Naive thymus-derived CD4-positive, alpha-beta T cell (primary cell): ENCODE measurements around the gene CDC25C. TPM values are rescaled to one million over a fixed set of nuclear protein-coding genes. Genes with fewer than 3 reads are reported as not detected.

ENCODE experiments used
- ATAC-seq: fragments of 150-1000 bp; cut with Tn5 transposase; 2 replicates; pipeline ENCODE4 v1.10.0; 2021; ENCODE audit warnings: mild to moderate bottlenecking, moderate library complexity
- CTCF ChIA-PET: fragments of 350-600 bp; sonication (Branson Sonifier 250); formaldehyde crosslinking; loops from one replicate; lab custom pipeline; 2021; ENCODE audit warnings: antibody characterized with exemption; lab: Charles Lee
- POLR2A ChIA-PET: fragments of 350-600 bp; sonication (Branson Sonifier 250); formaldehyde crosslinking; loops from one replicate; lab custom pipeline; 2021; ENCODE audit warnings: antibody characterized with exemption, inconsistent platforms; lab: Charles Lee
- DNase-seq, 9 donors: peaks; one replicate each; pipeline versions ENCODE4 v3.0.0 to v3.0.0-alpha.2; 2020 to 2022; ENCODE audit warnings: mixed read lengths in 1 of 9
- H3K27ac ChIP-seq: one replicate; pipeline ENCODE4 v1.7.0; 2013; ENCODE audit warnings: mild to moderate bottlenecking, low read depth, low read length, moderate library complexity
- H3K27me3 ChIP-seq, 2 donors: one replicate each; pipeline ENCODE4 v1.7.0; 2013; ENCODE audit warnings: low read length in 2 of 2, mild to moderate bottlenecking in 2 of 2, moderate library complexity in 2 of 2; ENCODE audit not compliant: control insufficient read depth in 2 of 2, insufficient read depth in 2 of 2
- H3K36me3 ChIP-seq, 3 experiments: 1 replicate in 2 of 3; 2 replicates in 1 of 3; pipeline ENCODE4 v1.7.0; 2013; ENCODE audit warnings: low read length in 3 of 3, mild to moderate bottlenecking in 3 of 3, moderate library complexity in 1 of 3; ENCODE audit not compliant: insufficient read depth in 3 of 3, control insufficient read depth in 2 of 3
- H3K4me1 ChIP-seq, 2 donors: one replicate each; pipeline ENCODE4 v1.7.0; 2013; ENCODE audit warnings: low read length in 2 of 2, mild to moderate bottlenecking in 2 of 2, moderate library complexity in 1 of 2; ENCODE audit not compliant: control insufficient read depth in 2 of 2, insufficient read depth in 2 of 2
- H3K4me3 ChIP-seq: 2 replicates; pipeline ENCODE4 v1.7.0; 2013; ENCODE audit warnings: mild to moderate bottlenecking, low read length
- H3K9me3 ChIP-seq, 3 experiments: 1 replicate in 2 of 3; 2 replicates in 1 of 3; pipeline ENCODE4 v1.7.0; 2013; ENCODE audit warnings: low read length in 3 of 3; ENCODE audit not compliant: control insufficient read depth in 2 of 3
- H3K27ac Mint-ChIP-seq, 9 donors: one replicate each; pipeline ENCODE4 v1.8.0; 2020 to 2022; ENCODE audit warnings: mixed read lengths in 9 of 9, mild to moderate bottlenecking in 8 of 9, moderate library complexity in 5 of 9, inconsistent platforms in 2 of 9
- H3K27me3 Mint-ChIP-seq, 5 donors: one replicate each; pipeline ENCODE4 v1.8.0; 2021 to 2022; ENCODE audit warnings: mixed read lengths in 5 of 5, mild to moderate bottlenecking in 1 of 5
- H3K36me3 Mint-ChIP-seq, 5 donors: one replicate each; pipeline ENCODE4 v1.8.0; 2020 to 2022; ENCODE audit warnings: mixed read lengths in 5 of 5, mild to moderate bottlenecking in 3 of 5, inconsistent platforms in 1 of 5
- H3K4me1 Mint-ChIP-seq, 7 donors: one replicate each; pipeline ENCODE4 v1.8.0; 2020 to 2022; ENCODE audit warnings: mixed read lengths in 7 of 7, mild to moderate bottlenecking in 3 of 7, inconsistent platforms in 1 of 7
- H3K4me3 Mint-ChIP-seq, 10 donors: one replicate each; pipeline ENCODE4 v1.8.0; 2020 to 2022; ENCODE audit warnings: mild to moderate bottlenecking in 10 of 10, mixed read lengths in 10 of 10, moderate library complexity in 6 of 10, inconsistent platforms in 2 of 10
- H3K9me3 Mint-ChIP-seq, 11 donors: one replicate each; pipeline ENCODE4 v1.8.0; 2020 to 2022; ENCODE audit warnings: mixed read lengths in 11 of 11, mild to moderate bottlenecking in 4 of 11, inconsistent platforms in 1 of 11, moderate library complexity in 1 of 11
- intact Hi-C, 2 donors: fragments of 100-400 bp; cut with micrococcal nuclease; formaldehyde crosslinking; loops; one replicate each; pipeline ENCODE4 v1.15.1; 2023
- polyA plus RNA-seq, 2 donors: library from polyadenylated mRNA; unstranded; fragments of 300-500 nt; fragmentation: Illumina TruSeq; gene quantifications; one replicate each; pipeline ENCODE4 v1.2.3, GENCODE V29; 2021
- total RNA-seq, 6 experiments: library from RNA in 5 of 6; stranded (reverse) in 5 of 6; gene quantifications; 1 replicate in 5 of 6; 2 replicates in 1 of 6; pipeline ENCODE4 v1.2.3 and lab custom pipeline; 2021 to 2026

The CDC25C gene
- total and polyA plus RNA-seq, 7 experiments from 2014 or later: 9.8 TPM; not detected in 6

DNA sequence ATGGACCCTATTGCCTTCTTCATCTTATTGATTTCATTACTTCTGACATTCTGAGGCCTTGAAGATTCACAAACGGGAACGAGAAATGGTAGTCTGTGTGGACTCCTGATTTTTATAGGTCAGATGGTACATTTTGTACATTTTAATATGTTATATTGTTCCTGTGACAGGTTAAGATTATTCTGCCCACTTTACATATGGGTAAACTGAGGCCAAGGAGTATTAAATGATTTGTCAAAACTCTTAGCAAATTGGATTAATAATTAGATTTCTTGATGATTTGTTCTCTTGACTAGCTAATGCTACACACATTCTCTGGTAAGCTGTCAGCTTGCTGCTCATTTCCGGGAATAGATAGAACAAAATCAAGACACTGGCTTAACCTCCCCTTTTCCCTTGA, 8.4 kb upstream of the CDC25C start:
- CTCF ChIA-PET: interaction anchor here (0.9 to 8.4 kb wide), 3 partner anchors 8 to 107 kb away, joined by 4 to 117 read pairs (median 5); partner anchors contain the start of gene KDM3B
- Mint-ChIP-seq H3K27me3 (no peaks in the 10 kb centered on the region), H3K9me3 (peaks cover 0 to 5% (median 0%) of the 10 kb centered on the region in 11 donors)

GRCh38 chr5:138339464-138339863, 7.9 kb upstream of the CDC25C start:
- Mint-ChIP-seq H3K36me3 (peaks cover 0 to 20% (median 7%) of the 10 kb centered on the region in 5 donors), H3K9me3 (peaks cover 0 to 5% (median 0%) of the 10 kb centered on the region in 11 donors), H3K4me1 (peaks cover 16 to 43% (median 40%) of the 10 kb centered on the region in 7 donors), H3K4me3 (peak overlapping the region; percentile 77 to 98 (median 94)), H3K27me3 (no peaks in the 10 kb centered on the region), H3K27ac (peak overlapping the region; percentile 86 to 99 (median 92))
- ChIA-PET POLR2A (interaction anchor here (0.6 to 13.8 kb wide), 7 partner anchors 9 to 729 kb away, joined by 3 to 343 read pairs (median 4); partner anchors contain the start of genes CDC23, CDC25C, HSPA9 and KDM3B), CTCF (interaction anchor here (0.9 to 8.4 kb wide), 3 partner anchors 9 to 108 kb away, joined by 4 to 117 read pairs (median 5); partner anchors contain the start of gene KDM3B)
- intact Hi-C loops: loop anchor here (2.0 to 10.0 kb wide), 8 partner anchors 161 to 1835 kb away; partner anchors contain the start of genes SPATA24 (in 2 of the 2), BRD8 (in 1 of the 2), CYSTM1 (in 1 of the 2) and FAM13B (in 1 of the 2)
- no peaks in the 10 kb centered on the region for H3K9me3 ChIP-seq
- no peaks in the 10 kb centered on the region for H3K27me3 ChIP-seq
- peak overlapping the region; percentile 86 for H3K4me3 ChIP-seq
- peaks cover 0 to 25% (median 6%) of the 10 kb centered on the region in 3 experiments for H3K36me3 ChIP-seq
- H3K27ac ChIP-seq: peak overlapping the region; percentile 95
- H3K4me1 ChIP-seq: peaks cover 17 to 25% of the 10 kb centered on the region in 2 donors
- DNase-seq (no peak), ATAC-seq (no peak)

More for the DNA sequence above, 8.4 kb upstream of the CDC25C start:
- ATAC-seq: no peak
- no peaks in the 10 kb centered on the region for H3K9me3 ChIP-seq
- POLR2A ChIA-PET: interaction anchor here (3.1 to 13.8 kb wide), 3 partner anchors 9 to 236 kb away, joined by 15 to 343 read pairs (median 21); partner anchors contain the start of genes CDC25C, HSPA9 and KDM3B
- intact Hi-C loops: no loop called here
- Mint-ChIP-seq H3K4me1 (peaks cover 16 to 43% (median 40%) of the 10 kb centered on the region in 7 donors), H3K27ac (peak overlapping the region in 8 of 9 donors; percentile 52 to 99 (median 89)), H3K4me3 (peak overlapping the region; percentile 77 to 98 (median 94)), H3K36me3 (peaks cover 0 to 25% (median 12%) of the 10 kb centered on the region in 5 donors)
- peaks cover 17 to 25% of the 10 kb centered on the region in 2 donors for H3K4me1 ChIP-seq
- no peak overlapping the region for H3K27ac ChIP-seq
- H3K36me3 ChIP-seq: peaks cover 0 to 31% (median 6%) of the 10 kb centered on the region in 3 experiments
- DNase-seq: no peak
- H3K27me3 ChIP-seq: no peaks in the 10 kb centered on the region
- H3K4me3 ChIP-seq: peak overlapping the region; percentile 86

GRCh38 chr5:138339091-138339456, 7.5 kb upstream of the CDC25C start:
- DNase-seq (peak in 1 of 9 donors; percentile 7), ATAC-seq (no peak)
- intact Hi-C loops: loop anchor here (2.0 to 10.0 kb wide), 8 partner anchors 160 to 1836 kb away; partner anchors contain the start of genes SPATA24 (in 2 of the 2), BRD8 (in 1 of the 2), CYSTM1 (in 1 of the 2) and FAM13B (in 1 of the 2)
- H3K36me3 ChIP-seq: peaks cover 0 to 21% (median 4%) of the 10 kb centered on the region in 3 experiments
- peaks cover 17 to 25% of the 10 kb centered on the region in 2 donors for H3K4me1 ChIP-seq
- no peaks in the 10 kb centered on the region for H3K27me3 Mint-ChIP-seq
- peak overlapping the region; percentile 95 for H3K27ac ChIP-seq
- peaks cover 16 to 43% (median 40%) of the 10 kb centered on the region in 7 donors for H3K4me1 Mint-ChIP-seq
- ChIA-PET CTCF (interaction anchor here (0.9 to 8.4 kb wide), 3 partner anchors 9 to 108 kb away, joined by 4 to 117 read pairs (median 5); partner anchors contain the start of gene KDM3B), POLR2A (interaction anchor here (0.6 to 13.8 kb wide), 8 partner anchors 8 to 1003 kb away, joined by 3 to 343 read pairs (median 4); partner anchors contain the start of genes CDC23, CDC25C, HSPA9 and KDM3B)
- no peaks in the 10 kb centered on the region for H3K9me3 ChIP-seq
- H3K4me3 ChIP-seq: peak overlapping the region; percentile 86
- H3K4me3 Mint-ChIP-seq: peak overlapping the region; percentile 77 to 98 (median 94)
- peaks cover 0 to 5% (median 0%) of the 10 kb centered on the region in 11 donors for H3K9me3 Mint-ChIP-seq
- H3K27ac Mint-ChIP-seq: peak overlapping the region; percentile 86 to 99 (median 92)
- H3K27me3 ChIP-seq: no peaks in the 10 kb centered on the region
- H3K36me3 Mint-ChIP-seq: peaks cover 0 to 17% (median 5%) of the 10 kb centered on the region in 5 donors

GRCh38 chr5:138338411-138339090, 6.9 kb upstream of the CDC25C start:
- Mint-ChIP-seq H3K27me3 (no peaks in the 10 kb centered on the region), H3K36me3 (peaks cover 0 to 11% (median under 1%) of the 10 kb centered on the region in 5 donors), H3K27ac (peak overlapping the region; percentile 89 to 99 (median 95)), H3K4me3 (peak overlapping the region; percentile 77 to 98 (median 94)), H3K9me3 (peaks cover 0 to 5% (median 0%) of the 10 kb centered on the region in 11 donors), H3K4me1 (peaks cover 16 to 43% (median 39%) of the 10 kb centered on the region in 7 donors)
- CTCF ChIA-PET: interaction anchor here (0.6 to 8.4 kb wide), 4 partner anchors 11 to 209 kb away, joined by 3 to 117 read pairs (median 4); partner anchors contain the start of gene KDM3B
- intact Hi-C loops: loop anchor here (1.0 to 10.0 kb wide), 11 partner anchors 14 to 1836 kb away; partner anchors contain the start of genes ETF1 (in 2 of the 2), KDM3B (in 2 of the 2), SPATA24 (in 2 of the 2) and BRD8 (in 1 of the 2)
- POLR2A ChIA-PET: interaction anchor here (0.6 to 13.8 kb wide), 14 partner anchors 8 to 1775 kb away, joined by 3 to 343 read pairs (median 4); partner anchors contain the start of genes BRD8, CDC23, CDC25C and EGR1
- H3K27ac ChIP-seq: peak overlapping the region; percentile 95
- peaks cover 17 to 25% of the 10 kb centered on the region in 2 donors for H3K4me1 ChIP-seq
- DNase-seq: peak in 2 of 9 donors; percentile 12 to 35
- H3K27me3 ChIP-seq: no peaks in the 10 kb centered on the region
- H3K4me3 ChIP-seq: peak overlapping the region; percentile 86
- ATAC-seq: no peak
- H3K36me3 ChIP-seq: peaks cover 0 to 16% (median 0%) of the 10 kb centered on the region in 3 experiments
- H3K9me3 ChIP-seq: no peaks in the 10 kb centered on the region

- H3K9me3 ChIP-seq: no peaks in the 10 kb centered on the region
- H3K4me3 ChIP-seq: peak within 1 kb of the TSS; percentile 86
Observed at GRCh38 chr5:138337685-138338410, 6.2 kb upstream of the CDC25C start, which contains the start of gene FAM53C. Gene FAM53C, plus strand, starts transcription at chr5:138338266. Its CDS starts 3,070 bp downstream, at chr5:138341336.

More at GRCh38 chr5:138337685-138338410, 6.2 kb upstream of the CDC25C start, which contains the start of gene FAM53C:
- peaks cover 0 to 5% (median 0%) of the 10 kb centered on the region in 11 donors for H3K9me3 Mint-ChIP-seq
- H3K27me3 Mint-ChIP-seq: no peaks in the 10 kb centered on the region
- peaks cover 16 to 42% (median 39%) of the 10 kb centered on the region in 7 donors for H3K4me1 Mint-ChIP-seq
- ChIA-PET CTCF (interaction anchor here (0.6 to 8.4 kb wide), 3 partner anchors 12 to 209 kb away, joined by 3 to 117 read pairs (median 3); partner anchors contain the start of gene KDM3B), POLR2A (interaction anchor here (0.6 to 13.8 kb wide), 14 partner anchors 10 to 1775 kb away, joined by 3 to 343 read pairs (median 4); partner anchors contain the start of genes BRD8, CDC23, EGR1 and ETF1)
- H3K27ac Mint-ChIP-seq: peak within 1 kb of the TSS; percentile 96 to 100 (median 99)
- intact Hi-C loops: loop anchor here (1.0 to 10.0 kb wide), 14 partner anchors 14 to 1837 kb away; partner anchors contain the start of genes CDC23 (in 2 of the 2), ETF1 (in 2 of the 2), HSPA9 (in 2 of the 2) and KDM3B (in 2 of the 2)
- H3K27me3 ChIP-seq: no peaks in the 10 kb centered on the region
- H3K36me3 Mint-ChIP-seq: peaks cover 0 to 10% (median 0%) of the 10 kb centered on the region in 5 donors
- peak within 1 kb of the TSS; percentile 77 to 98 (median 94) for H3K4me3 Mint-ChIP-seq
- DNase-seq (peak; percentile 87 to 98 (median 93)), ATAC-seq (peak; percentile 91)
- peak within 1 kb of the TSS; percentile 95 for H3K27ac ChIP-seq
- H3K36me3 ChIP-seq: peaks cover 0 to 15% (median 0%) of the 10 kb centered on the region in 3 experiments
- peaks cover 17 to 25% of the 10 kb centered on the region in 2 donors for H3K4me1 ChIP-seq
